ENCODE results near the gene IL17B.

The IL17B gene

GRCh38 chr5:149410071-149410470, 31.0 kb upstream of the IL17B start:
- DNase-seq (ENCODE audit: low read depth in 2 of 2): no peak
- TF ChIP-seq CTCF (IDR thresholded peaks at IDR 0.05; ENCODE audit: low read depth, low read length): no peak
- H3K4me3 ChIP-seq (replicated peaks in 1 of 2; ENCODE audit: low read depth in 2 of 2, low read length in 2 of 2): peak overlapping the region in 1 of 2 donors; percentile 62

- peak overlapping the region; percentile 62 to 70 for H3K4me3 ChIP-seq (replicated peaks in 1 of 2; ENCODE audit: low read depth in 2 of 2, low read length in 2 of 2)
- no peak for TF ChIP-seq CTCF (IDR thresholded peaks at IDR 0.05; ENCODE audit: low read depth, low read length)
- DNase-seq (ENCODE audit: low read depth in 2 of 2): peak in 1 of 2 donors; percentile 32
Measured at GRCh38 chr5:149409268-149409948, 30.3 kb upstream of the IL17B start.

GRCh38 chr5:149408252-149409099, 29.4 kb upstream of the IL17B start:
- peak overlapping the region; percentile 62 to 70 for H3K4me3 ChIP-seq (replicated peaks in 1 of 2; ENCODE audit: low read depth in 2 of 2, low read length in 2 of 2)
- peak in 1 of 2 donors; percentile 31 for DNase-seq (ENCODE audit: low read depth in 2 of 2)
- no peak for TF ChIP-seq CTCF (IDR thresholded peaks at IDR 0.05; ENCODE audit: low read depth, low read length)

- TF ChIP-seq CTCF (IDR thresholded peaks at IDR 0.05; ENCODE audit: low read depth, low read length): no peak
- H3K4me3 ChIP-seq (replicated peaks in 1 of 2; ENCODE audit: low read depth in 2 of 2, low read length in 2 of 2): peak overlapping the region; percentile 62 to 70
- peak; percentile 36 to 51 for DNase-seq (ENCODE audit: low read depth in 2 of 2)
Measured at GRCh38 chr5:149407323-149408251, 28.5 kb upstream of the IL17B start.

GRCh38 chr5:149406979-149407306, 27.9 kb upstream of the IL17B start:
- TF ChIP-seq CTCF (IDR thresholded peaks at IDR 0.05; ENCODE audit: low read depth, low read length): no peak
- DNase-seq (ENCODE audit: low read depth in 2 of 2): no peak
- peak overlapping the region; percentile 62 to 70 for H3K4me3 ChIP-seq (replicated peaks in 1 of 2; ENCODE audit: low read depth in 2 of 2, low read length in 2 of 2)

GRCh38 chr5:149406203-149406978, 27.3 kb upstream of the IL17B start:
- peak; percentile 17 for TF ChIP-seq CTCF (IDR thresholded peaks at IDR 0.05; ENCODE audit: low read depth, low read length)
- DNase-seq (ENCODE audit: low read depth in 2 of 2): peak; percentile 94 to 96
- H3K4me3 ChIP-seq (replicated peaks in 1 of 2; ENCODE audit: low read depth in 2 of 2, low read length in 2 of 2): peak overlapping the region; percentile 62 to 70
